Dendritic cell treated with granulocyte-macrophage colony-stimulating factor and Interleukin-4, amounts not matched to agents 40 ng/mL and 50 ng/mL, for 4 days (primary cell): ENCODE results near the gene CRTC3.
"Not testable (repeated sequence)": the region's sequence is repeated elsewhere in the genome, so short reads cannot be mapped to it uniquely, and the experiment has no call there.

Experiments used
- H3K27ac Mint-ChIP-seq: one replicate; pipeline ENCODE4 v1.8.0; 2022; ENCODE audit warnings: mild to moderate bottlenecking, mixed read lengths
- H3K27me3 Mint-ChIP-seq: one replicate; pipeline ENCODE4 v1.8.0; 2022; ENCODE audit warnings: mild to moderate bottlenecking, mixed read lengths
- H3K36me3 Mint-ChIP-seq: one replicate; pipeline ENCODE4 v1.8.0; 2022; ENCODE audit warnings: low read depth, mixed read lengths
- H3K4me1 Mint-ChIP-seq: one replicate; pipeline ENCODE4 v1.8.0; 2022; ENCODE audit warnings: low read depth, mixed read lengths
- H3K4me3 Mint-ChIP-seq: one replicate; pipeline ENCODE4 v1.8.0; 2022; ENCODE audit warnings: mild to moderate bottlenecking, moderate library complexity, mixed read lengths
- H3K9me3 Mint-ChIP-seq: one replicate; pipeline ENCODE4 v1.8.0; 2022; ENCODE audit warnings: mixed read lengths
- intact Hi-C: fragments of 100-400 bp; cut with micrococcal nuclease; formaldehyde crosslinking; loops from one replicate; pipeline ENCODE4 v1.15.0; 2022

The CRTC3 gene

DNA sequence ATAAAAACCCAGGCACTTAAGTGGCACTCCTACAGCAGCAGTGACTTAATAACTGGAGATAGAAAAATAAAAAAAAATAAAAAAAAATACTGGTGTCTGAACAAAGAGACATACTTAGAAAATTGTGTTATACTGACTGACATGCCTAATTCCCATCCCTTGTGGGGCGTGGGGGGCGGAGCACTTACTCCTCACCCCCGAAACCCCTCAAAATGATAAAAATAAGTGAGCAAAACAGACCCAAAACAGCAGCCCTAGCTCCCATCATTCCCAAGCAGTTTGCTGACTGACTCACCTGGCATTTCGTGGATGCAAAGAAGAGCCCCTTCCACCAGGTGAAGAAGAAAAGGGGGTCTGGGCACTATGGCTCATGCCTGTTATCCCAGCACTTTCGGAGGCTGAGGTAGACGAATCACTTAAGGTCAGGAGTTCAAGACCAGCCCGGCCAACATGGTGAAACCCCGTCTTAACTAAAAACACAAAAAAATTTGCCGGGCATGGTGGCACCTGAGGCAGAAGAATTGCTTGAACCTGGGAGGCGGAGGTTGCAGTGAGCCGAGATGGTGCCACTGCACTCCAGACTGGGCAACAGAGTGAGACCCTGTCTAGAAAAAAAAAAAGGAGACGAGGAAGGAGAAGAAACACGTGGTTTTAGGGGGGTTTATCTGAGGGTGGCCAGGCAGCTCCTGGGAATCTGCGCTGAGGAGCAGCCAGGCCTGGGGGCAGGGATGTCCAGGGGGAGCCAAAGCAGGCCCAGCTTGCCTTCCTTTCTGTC, 136.6 kb downstream of the CRTC3 start:
- Mint-ChIP-seq H3K27ac (peak overlapping the region; percentile 97), H3K27me3 (peaks cover 3% of the 10 kb centered on the region), H3K36me3 (peaks cover 13% of the 10 kb centered on the region), H3K4me1 (peaks cover 41% of the 10 kb centered on the region), H3K4me3 (peak overlapping the region; percentile 85), H3K9me3 (no peaks in the 10 kb centered on the region)
- intact Hi-C loops: no loop called here

DNA sequence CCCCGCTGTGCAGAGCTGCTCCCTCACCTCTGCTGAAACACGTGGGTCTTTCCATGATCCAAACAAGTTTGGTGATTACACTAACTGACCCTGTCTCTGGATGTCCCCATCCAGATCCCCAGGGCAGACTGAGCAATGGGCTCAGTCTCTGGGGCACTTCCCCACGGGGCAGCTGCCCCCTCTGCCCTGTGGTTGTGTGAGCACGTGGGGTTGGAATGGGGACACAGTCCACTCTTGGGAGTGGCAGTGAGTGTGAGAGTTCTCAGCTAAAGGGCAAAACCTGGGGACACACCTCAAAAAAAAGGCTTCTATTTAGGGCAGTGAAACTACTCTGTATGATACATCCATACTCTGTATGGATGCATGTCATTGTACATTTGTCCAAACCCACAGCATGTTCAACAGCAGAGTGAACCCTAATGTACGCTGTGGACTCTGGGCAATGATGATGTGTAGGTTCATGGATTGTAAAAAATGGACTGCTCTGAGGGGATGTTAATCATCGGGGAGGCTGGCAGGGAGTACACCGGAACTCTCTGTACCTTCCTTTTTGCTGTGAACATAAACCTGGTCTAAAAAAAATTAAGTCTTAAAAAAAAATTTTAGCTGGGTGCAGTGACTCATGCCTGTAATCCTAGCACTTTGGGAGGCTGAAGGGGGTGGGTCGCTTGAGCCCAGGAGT, 137.5 kb downstream of the CRTC3 start:
- Mint-ChIP-seq H3K27me3 (peaks cover 3% of the 10 kb centered on the region), H3K4me3 (no peak overlapping the region), H3K4me1 (peaks cover 40% of the 10 kb centered on the region), H3K9me3 (no peaks in the 10 kb centered on the region), H3K36me3 (peaks cover 13% of the 10 kb centered on the region), H3K27ac (peak overlapping the region; percentile 1)
- intact Hi-C loops: no loop called here

DNA sequence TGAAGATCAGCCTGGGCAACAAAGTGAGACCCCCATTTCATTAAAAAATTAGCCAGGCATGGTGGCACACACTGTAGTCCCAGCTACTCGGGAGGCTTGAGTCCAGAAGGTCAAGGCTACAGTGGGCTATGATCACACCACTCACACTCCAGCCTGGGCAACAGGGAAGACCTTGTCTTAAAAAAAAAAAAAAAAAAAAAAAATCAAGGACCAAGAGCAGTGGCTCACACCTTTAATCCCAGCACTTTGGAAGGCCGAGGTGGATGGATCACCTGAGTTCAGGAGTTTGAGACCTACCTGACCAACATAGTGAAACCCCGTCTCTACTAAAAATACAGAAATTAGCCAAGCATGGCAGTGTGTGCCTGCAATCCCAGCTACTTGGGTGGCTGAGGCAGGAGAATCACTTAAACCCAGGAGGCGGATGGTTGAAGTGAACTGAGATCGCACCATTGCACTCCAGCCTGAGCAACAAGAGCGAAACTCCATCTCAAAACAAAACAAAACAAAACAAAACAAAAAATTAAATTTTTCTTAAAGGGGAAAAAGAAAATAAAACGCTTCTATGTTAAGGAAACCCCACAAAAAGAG, 138.1 kb downstream of the CRTC3 start:
- H3K9me3 Mint-ChIP-seq, H3K4me3 Mint-ChIP-seq, intact Hi-C loops, H3K27ac Mint-ChIP-seq, H3K27me3 Mint-ChIP-seq: not testable (repeated sequence)
- H3K36me3 Mint-ChIP-seq: peaks cover 13% of the 10 kb centered on the region
- H3K4me1 Mint-ChIP-seq: peaks cover 44% of the 10 kb centered on the region

DNA sequence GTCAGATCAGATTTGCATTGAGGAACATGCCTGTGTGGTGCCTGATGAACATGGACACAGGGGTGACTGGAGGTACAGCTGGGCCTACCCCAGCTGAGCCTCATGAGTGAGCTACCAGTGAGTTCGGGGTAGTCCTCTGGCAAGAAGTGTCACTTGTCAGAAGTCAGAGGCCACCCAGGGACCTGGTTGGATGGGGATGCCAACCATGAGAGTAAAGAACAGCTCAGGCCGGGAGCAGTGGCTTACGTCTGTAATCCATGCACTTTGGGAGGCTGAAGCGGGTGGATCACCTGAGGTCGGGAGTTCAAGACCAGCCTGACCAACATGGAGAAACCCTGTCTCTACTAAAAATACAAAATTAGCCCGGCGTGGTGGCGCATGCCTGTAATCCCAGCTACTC, 140.9 kb downstream of the CRTC3 start:
- H3K4me3 Mint-ChIP-seq, H3K36me3 Mint-ChIP-seq, H3K27ac Mint-ChIP-seq, H3K27me3 Mint-ChIP-seq, H3K9me3 Mint-ChIP-seq, intact Hi-C loops: not testable (repeated sequence)
- peaks cover 29% of the 10 kb centered on the region for H3K4me1 Mint-ChIP-seq

DNA sequence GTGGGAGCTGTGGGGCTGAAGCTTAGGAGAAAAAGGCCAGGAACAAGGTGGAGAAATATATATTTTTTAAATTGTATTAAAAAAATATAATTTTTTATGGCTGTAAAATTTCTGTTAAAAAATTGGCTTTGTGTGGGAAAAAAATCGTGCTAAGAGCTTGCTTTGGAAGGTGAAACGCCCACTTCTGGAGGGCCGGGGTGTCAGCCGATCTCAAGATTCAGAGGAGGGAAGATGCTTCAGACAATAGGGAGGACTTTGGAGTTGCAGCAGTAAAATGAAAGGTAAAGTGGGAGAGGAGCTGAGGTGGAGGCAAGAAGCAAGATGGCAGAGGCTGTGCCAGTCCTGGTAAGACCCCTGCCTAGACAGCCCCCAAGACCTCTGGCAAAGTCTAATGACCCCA, 141.5 kb downstream of the CRTC3 start:
- H3K27ac Mint-ChIP-seq: peak overlapping the region; percentile 54
- peaks cover 24% of the 10 kb centered on the region for H3K4me1 Mint-ChIP-seq
- H3K36me3 Mint-ChIP-seq: no peaks in the 10 kb centered on the region
- no peak overlapping the region for H3K4me3 Mint-ChIP-seq
- peaks cover 3% of the 10 kb centered on the region for H3K27me3 Mint-ChIP-seq
- intact Hi-C loops: no loop called here
- no peaks in the 10 kb centered on the region for H3K9me3 Mint-ChIP-seq

DNA sequence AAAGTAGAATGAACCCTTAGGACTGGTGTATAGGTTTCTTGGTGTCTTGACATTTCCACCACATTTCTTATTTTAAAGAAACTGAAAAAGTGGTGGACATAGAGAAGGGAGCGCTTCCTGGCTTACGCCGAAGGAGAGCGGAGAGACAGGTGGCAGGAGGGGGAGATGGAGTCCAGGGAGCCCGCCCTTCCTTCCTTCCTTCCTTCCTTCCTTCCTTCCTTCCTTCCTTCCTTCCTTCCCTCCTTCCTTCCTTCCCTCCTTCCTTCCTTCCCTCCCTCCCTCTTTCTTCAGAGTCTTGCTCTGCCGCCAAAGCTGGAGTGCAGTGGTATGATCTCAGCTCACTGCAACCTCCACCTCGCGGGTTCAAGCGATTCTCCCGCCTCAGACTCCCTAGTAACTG, 143.6 kb downstream of the CRTC3 start:
- H3K9me3 Mint-ChIP-seq, H3K27ac Mint-ChIP-seq, H3K36me3 Mint-ChIP-seq, H3K4me3 Mint-ChIP-seq, intact Hi-C loops, H3K27me3 Mint-ChIP-seq: not testable (repeated sequence)
- peaks cover 14% of the 10 kb centered on the region for H3K4me1 Mint-ChIP-seq

DNA sequence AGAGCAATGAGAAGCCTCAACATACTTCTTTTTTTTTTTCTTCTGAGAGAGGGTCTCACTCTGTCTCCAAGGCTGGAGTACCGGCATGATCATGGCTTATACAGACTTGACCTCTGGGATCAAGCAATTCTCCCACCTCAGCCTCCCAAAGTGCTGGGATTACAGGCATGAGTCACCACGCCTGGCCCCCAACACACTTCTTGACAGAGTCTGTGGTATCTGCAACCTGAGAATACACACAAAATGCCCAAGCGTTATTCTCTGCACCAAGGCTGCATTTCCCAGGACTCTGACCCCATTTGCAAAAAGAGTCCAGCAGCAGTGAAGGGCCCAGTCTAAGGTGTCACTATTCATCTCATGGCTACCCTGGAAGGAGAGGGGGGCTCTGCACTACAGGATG, 144.8 kb downstream of the CRTC3 start:
- Mint-ChIP-seq H3K27ac (no peak overlapping the region), H3K27me3 (no peaks in the 10 kb centered on the region)

DNA sequence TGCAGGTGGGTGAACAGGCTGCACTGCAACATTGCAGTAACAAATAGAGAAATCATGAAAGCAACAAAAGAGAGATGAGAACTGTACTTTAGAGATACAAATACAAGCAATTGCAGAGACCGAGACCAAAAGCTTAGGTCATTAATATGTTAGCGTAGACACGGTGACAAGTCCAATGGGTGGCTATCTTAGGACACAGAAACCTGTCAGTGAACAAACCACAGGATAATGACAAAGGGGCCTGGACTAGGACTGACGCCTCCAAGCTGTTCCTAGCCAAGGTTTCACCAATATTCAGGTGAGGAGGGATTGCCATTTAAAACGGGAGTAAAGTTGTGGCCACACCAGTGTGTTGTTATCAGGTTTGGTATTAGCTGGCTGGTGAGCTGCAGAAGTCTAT, 145.7 kb downstream of the CRTC3 start:
- no peak overlapping the region for H3K4me3 Mint-ChIP-seq
- H3K4me1 Mint-ChIP-seq: peaks cover 14% of the 10 kb centered on the region
- no peaks in the 10 kb centered on the region for H3K9me3 Mint-ChIP-seq
- intact Hi-C loops: no loop called here
- H3K27me3 Mint-ChIP-seq: no peaks in the 10 kb centered on the region
- H3K27ac Mint-ChIP-seq: no peak overlapping the region
- H3K36me3 Mint-ChIP-seq: no peaks in the 10 kb centered on the region

More for the DNA sequence above, 144.8 kb downstream of the CRTC3 start:
- Mint-ChIP-seq H3K4me1 (peaks cover 14% of the 10 kb centered on the region), H3K9me3 (no peaks in the 10 kb centered on the region), H3K4me3 (no peak overlapping the region), H3K36me3 (no peaks in the 10 kb centered on the region)
- intact Hi-C loops: no loop called here

DNA sequence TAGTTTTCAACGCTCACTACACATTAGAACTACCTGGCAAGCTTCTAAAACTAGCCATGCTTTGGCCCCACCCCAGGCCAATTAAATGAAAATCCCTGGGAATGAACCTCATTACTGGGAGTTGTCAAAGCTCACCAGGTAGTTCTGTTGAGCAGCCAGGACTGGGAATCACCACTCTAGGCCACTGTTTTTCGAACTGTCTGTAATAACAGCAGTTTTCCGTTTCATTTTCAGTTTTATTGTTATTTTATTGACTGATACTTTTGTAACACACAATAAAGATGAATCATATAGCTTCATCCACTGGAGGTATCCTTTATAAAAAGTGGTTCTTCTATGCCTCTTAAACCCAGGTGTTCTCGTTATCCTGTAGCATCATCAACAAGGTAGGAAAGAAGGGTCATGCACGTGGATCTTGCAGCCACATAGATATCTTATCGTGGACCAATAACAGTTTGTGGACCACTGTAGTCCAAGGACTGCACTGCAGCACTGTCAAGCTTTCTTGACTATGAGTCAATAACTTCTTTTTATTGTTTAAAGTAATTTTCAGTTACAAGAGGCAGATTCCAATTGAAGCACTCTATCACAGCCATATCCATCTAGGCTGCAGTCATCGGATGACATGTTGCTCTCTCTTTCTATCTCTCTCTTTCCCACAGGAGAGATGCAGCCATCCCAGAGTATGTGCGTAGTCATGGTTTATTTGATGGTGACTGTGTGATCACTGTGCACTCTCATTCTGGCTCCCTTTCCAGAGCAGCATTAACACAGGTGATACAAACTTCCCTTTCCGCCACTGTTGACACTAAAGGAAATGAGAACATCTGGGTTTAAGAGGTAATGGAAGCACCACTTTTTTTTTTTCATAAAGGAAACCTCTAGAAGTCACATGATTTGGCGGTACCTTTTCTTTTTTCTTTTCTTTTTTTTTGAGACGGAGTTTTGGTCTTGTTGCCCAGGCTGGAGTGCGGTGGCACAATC, 148.4 kb downstream of the CRTC3 start:
- intact Hi-C loops: no loop called here
- H3K27me3 Mint-ChIP-seq: no peaks in the 10 kb centered on the region
- no peak overlapping the region for H3K4me3 Mint-ChIP-seq
- H3K36me3 Mint-ChIP-seq: no peaks in the 10 kb centered on the region
- H3K9me3 Mint-ChIP-seq: no peaks in the 10 kb centered on the region
- peaks cover 18% of the 10 kb centered on the region for H3K4me1 Mint-ChIP-seq
- H3K27ac Mint-ChIP-seq: no peak overlapping the region

DNA sequence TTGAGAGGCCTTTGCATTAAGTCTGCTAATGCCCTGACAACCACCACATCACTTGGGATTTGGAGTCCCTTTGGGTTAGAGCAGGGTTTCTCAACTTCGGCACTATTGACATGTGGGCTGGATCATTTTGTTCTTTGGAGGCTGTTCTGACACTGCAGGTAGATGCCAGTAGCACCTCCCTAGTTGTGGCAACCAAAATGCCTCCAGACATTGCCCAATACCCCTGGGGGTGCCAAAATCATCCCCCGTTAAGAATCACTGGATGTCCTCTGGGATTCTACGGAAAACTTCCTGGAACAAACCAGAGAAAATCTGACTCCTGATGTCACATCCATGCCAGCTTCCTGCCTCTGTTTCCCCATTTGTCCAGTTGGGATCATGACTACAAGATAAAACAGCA, 150.2 kb downstream of the CRTC3 start:
- intact Hi-C loops: no loop called here
- H3K27ac Mint-ChIP-seq: no peak overlapping the region
- H3K9me3 Mint-ChIP-seq: no peaks in the 10 kb centered on the region
- H3K27me3 Mint-ChIP-seq: no peaks in the 10 kb centered on the region
- no peaks in the 10 kb centered on the region for H3K36me3 Mint-ChIP-seq
- peaks cover 28% of the 10 kb centered on the region for H3K4me1 Mint-ChIP-seq
- H3K4me3 Mint-ChIP-seq: no peak overlapping the region

DNA sequence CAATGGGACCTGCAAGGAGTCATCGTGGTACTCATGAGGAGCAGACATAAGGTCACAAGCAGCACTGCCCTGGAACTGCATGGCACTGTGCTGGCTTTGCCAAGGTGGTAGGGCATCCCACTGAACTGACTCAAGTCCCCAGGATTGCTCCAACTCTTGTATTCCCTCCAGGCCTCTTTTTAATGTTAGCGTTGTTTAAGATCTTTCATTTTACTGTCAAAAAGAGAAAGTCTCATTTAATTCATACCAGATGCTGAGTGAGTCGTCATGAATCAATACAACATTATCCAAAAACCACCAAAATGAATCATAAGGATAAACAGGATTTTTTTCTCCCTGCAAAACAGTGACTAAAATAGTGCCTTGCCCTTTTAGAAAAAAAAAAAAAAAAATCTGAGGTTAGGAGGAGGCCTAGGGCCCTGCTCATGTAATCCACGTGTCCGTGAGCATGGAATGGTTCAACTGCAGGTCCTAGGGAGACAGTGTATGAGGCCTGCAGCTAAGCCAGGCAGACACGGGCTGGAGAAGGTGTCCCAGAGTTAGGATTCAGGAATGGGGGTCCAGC, 150.7 kb downstream of the CRTC3 start:
- no peaks in the 10 kb centered on the region for H3K36me3 Mint-ChIP-seq
- no peak overlapping the region for H3K4me3 Mint-ChIP-seq
- no peak overlapping the region for H3K27ac Mint-ChIP-seq
- no peaks in the 10 kb centered on the region for H3K9me3 Mint-ChIP-seq
- no peaks in the 10 kb centered on the region for H3K27me3 Mint-ChIP-seq
- intact Hi-C loops: no loop called here
- H3K4me1 Mint-ChIP-seq: peaks cover 33% of the 10 kb centered on the region

DNA sequence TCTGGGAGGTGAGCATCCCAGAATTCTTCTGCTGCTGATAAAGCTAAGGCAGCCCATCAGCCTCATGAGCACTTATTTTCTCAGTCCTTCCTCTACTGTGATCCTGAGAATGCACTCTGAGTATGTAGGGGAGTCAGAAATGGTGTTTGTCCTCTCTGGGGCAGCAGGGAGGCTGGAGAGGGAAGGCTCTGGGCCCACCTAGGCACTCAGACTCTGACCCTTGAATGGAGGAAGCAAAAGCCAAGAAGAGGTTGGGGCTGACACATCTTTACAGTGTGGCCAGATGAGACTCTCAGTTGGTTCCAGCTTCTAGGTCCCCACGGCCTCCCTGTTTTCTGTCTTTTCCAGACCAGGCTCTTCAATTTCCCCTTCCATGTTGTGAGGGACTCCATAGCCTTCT, 151.3 kb downstream of the CRTC3 start:
- Mint-ChIP-seq H3K27me3 (no peaks in the 10 kb centered on the region), H3K9me3 (no peaks in the 10 kb centered on the region), H3K4me1 (peaks cover 36% of the 10 kb centered on the region), H3K27ac (peak overlapping the region; percentile 62), H3K4me3 (no peak overlapping the region), H3K36me3 (no peaks in the 10 kb centered on the region)
- intact Hi-C loops: no loop called here

DNA sequence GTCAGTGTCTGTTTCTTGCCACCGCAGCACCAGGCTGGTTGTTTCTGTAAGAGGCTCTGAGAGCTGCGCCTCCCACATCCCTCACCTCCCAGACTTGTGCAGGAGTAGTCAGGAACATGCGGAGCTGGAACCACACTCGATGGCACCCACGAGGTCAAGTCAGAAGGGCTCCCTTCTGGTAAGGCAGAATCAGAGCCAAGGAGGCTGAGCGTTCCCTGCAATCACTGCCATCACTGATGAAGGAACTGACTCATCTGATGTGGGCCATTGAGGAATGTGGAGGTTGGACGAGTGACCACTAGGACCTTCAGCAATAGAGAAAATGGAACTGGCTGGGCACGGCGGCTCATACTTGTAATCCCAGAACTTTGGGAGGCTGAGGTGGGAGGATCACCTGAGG, 151.8 kb downstream of the CRTC3 start:
- Mint-ChIP-seq H3K9me3 (no peaks in the 10 kb centered on the region), H3K27ac (peak overlapping the region; percentile 62), H3K36me3 (no peaks in the 10 kb centered on the region), H3K4me3 (no peak overlapping the region), H3K27me3 (no peaks in the 10 kb centered on the region), H3K4me1 (peaks cover 39% of the 10 kb centered on the region)
- intact Hi-C loops: no loop called here
